SK-N-MC (cell line): ENCODE measurements around the gene MME.

Source experiments
- DNase-seq: peaks from one replicate; pipeline ENCODE4 v3.0.0-alpha.2; 2011; ENCODE audit warnings: low read depth, low spot score
- H3K27ac ChIP-seq: fragments of 200-600 bp; sonication (generic); 2 replicates; pipeline ENCODE4 v1.5.1; 2016; ENCODE audit warnings: mixed run types
- H3K36me3 ChIP-seq: fragments of 200-600 bp; sonication (generic); 2 replicates; pipeline ENCODE4 v1.6.1; 2017; ENCODE audit warnings: antibody characterized with exemption, low read length, mixed read lengths; ENCODE audit not compliant: insufficient read depth
- H3K4me3 ChIP-seq: fragments of 200-600 bp; sonication (generic); 2 replicates; pipeline ENCODE4 v1.5.1; 2016
- H3K9ac ChIP-seq: fragments of 200-600 bp; sonication (generic); 2 replicates; pipeline ENCODE4 v1.8.0; 2017; ENCODE audit warnings: mixed run types, mixed read lengths; ENCODE audit not compliant: insufficient read length
- H3K9me3 ChIP-seq: fragments of 200-600 bp; sonication (generic); 2 replicates; pipeline ENCODE4 v1.6.1; 2017; ENCODE audit warnings: low read depth, mild to moderate bottlenecking, antibody characterized with exemption, low read length, moderate library complexity, mixed read lengths
- EZH2 ChIP-seq: fragments of 200-600 bp; sonication (generic); IDR thresholded peaks from one replicate; pipeline ENCODE4 v1.6.1; 2017; ENCODE audit warnings: antibody characterized with exemption
- FOXP2 ChIP-seq: optimal IDR thresholded peaks from 2 replicates; pipeline ENCODE3; 2011; ENCODE audit warnings: mild to moderate bottlenecking, moderate library complexity; ENCODE audit not compliant: insufficient read depth; ENCODE audit errors: extremely low read length, control extremely low read depth
- POLR2AphosphoS5 ChIP-seq: IDR thresholded peaks from 2 replicates; pipeline ENCODE4 v1.6.1; 2012; ENCODE audit warnings: mild to moderate bottlenecking, low read depth, low read length, borderline replicate concordance

The MME gene

DNA sequence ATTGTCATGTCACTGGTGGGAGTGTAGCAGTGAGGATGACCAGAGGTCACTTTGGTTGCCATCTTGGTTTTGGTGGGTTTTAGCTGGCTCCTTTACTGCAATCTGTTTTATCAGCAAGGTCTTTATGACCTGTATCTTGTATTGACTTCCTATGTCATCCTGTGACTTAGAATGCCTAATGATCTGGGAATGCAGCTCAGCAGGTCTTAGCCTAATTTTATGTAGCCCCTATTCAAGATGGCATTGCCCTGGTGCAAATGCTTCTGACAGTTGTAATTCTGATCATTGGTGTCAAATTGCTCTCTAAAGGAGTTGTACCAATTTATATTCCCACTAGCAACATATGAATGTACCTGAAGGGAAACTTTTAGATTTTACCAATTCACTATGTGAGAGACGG is 139.0 kb downstream of the MME start:
- H3K9me3 ChIP-seq = no peaks in the 10 kb centered on the region
- no peak overlapping the region for H3K27ac ChIP-seq
- TF ChIP-seq FOXP2 (no peak), POLR2AphosphoS5 (no peak), EZH2 (no peak)
- DNase-seq = no peak
- H3K9ac ChIP-seq = no peak overlapping the region
- no peaks in the 10 kb centered on the region for H3K36me3 ChIP-seq
- no peak overlapping the region for H3K4me3 ChIP-seq

DNA sequence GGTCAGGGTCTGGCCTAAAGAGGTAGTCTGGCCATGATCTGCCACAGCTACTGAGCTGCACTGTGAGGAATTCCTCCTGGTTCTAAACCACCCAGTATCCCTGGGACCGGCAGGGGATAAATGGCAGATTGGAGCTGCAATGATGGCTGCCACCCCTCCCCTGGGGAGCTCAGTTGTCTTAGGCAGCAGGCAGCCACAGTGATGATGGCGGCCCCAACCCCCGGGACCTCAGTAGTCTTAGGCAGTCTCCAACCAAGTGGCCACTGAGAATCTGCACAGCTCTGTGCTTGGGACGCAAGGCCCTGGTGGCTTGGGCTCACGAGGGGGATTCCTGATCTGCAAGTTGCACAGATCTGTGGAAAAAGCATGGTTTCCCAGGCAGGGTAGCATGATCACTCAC is 145.3 kb downstream of the MME start:
- Histone ChIP-seq H3K36me3 (no peaks in the 10 kb centered on the region), H3K9ac (no peak overlapping the region), H3K4me3 (no peak overlapping the region), H3K9me3 (no peaks in the 10 kb centered on the region), H3K27ac (no peak overlapping the region)
- TF ChIP-seq FOXP2 (no peak), EZH2 (no peak), POLR2AphosphoS5 (no peak)
- DNase-seq = no peak

DNA sequence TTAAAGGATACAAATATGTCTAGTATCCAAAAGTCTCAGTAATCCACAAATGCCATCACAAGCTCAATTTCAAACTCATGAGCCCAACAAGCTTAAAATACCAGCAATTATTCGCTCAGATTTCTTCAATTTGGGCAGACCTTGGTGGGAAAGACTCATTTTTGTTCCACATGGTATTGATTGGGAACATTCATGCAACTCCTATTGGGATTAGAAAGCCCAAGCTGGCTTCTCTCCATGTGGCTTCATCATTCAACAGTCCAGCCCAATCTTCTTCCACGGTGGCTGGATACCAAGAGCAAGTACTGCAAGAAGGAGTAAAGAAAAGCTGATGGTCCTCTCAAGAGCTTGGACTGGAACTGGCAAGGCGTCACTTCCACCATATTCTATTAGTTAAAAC is 147.0 kb downstream of the MME start:
- no peak for DNase-seq
- TF ChIP-seq EZH2 (no peak), POLR2AphosphoS5 (no peak), FOXP2 (no peak)

DNA sequence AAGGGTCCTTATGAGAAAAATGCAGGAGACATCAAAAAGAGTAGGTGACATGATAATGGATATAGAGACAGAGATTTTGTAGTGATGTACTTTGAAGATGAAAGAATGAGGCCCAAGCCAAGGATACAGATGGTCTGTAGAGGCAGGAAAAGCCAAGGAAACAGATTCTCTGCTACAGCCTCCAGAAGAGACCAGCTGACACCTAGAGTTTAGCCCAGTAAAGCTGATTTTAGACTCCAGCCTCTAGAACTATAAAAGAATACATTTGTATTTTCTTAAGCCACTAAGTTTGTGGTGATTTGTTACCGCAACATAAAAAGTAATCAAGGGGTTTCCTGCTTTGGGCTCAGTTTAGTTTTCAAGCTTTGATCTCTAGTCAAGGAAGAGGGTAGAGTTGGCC is 148.6 kb downstream of the MME start:
- no peaks in the 10 kb centered on the region for H3K36me3 ChIP-seq
- H3K9me3 ChIP-seq = no peaks in the 10 kb centered on the region
- no peak overlapping the region for H3K9ac ChIP-seq
- no peak overlapping the region for H3K4me3 ChIP-seq
- no peak for DNase-seq
- TF ChIP-seq FOXP2 (no peak), EZH2 (no peak), POLR2AphosphoS5 (no peak)
- no peak overlapping the region for H3K27ac ChIP-seq

More for the DNA sequence above, 147.0 kb downstream of the MME start:
- H3K36me3 ChIP-seq = no peaks in the 10 kb centered on the region
- no peak overlapping the region for H3K27ac ChIP-seq
- no peak overlapping the region for H3K9ac ChIP-seq
- H3K9me3 ChIP-seq = no peaks in the 10 kb centered on the region
- H3K4me3 ChIP-seq = no peak overlapping the region

DNA sequence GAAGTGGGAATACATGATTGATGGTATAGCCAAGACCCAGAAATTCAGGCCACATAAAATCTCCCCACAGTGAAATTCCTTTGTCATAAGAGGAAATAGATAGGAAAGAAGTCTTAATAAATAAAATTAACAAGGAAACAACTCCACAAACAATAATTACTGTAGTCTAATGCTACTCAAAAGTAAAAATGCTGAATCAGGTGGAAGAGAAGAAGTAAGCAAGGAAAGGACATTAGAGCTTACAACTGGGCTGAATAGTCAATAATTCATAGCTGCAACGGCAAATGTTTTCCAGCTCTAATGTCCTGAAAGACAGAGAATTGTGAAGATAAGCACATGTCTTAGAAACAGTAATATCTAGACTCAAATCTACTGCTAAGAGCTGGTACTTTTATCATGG is 149.0 kb downstream of the MME start:
- H3K4me3 ChIP-seq = no peak overlapping the region
- TF ChIP-seq POLR2AphosphoS5 (no peak), FOXP2 (no peak), EZH2 (no peak)
- DNase-seq = no peak
- no peaks in the 10 kb centered on the region for H3K36me3 ChIP-seq
- H3K9ac ChIP-seq = no peak overlapping the region
- no peaks in the 10 kb centered on the region for H3K9me3 ChIP-seq
- no peak overlapping the region for H3K27ac ChIP-seq

DNA sequence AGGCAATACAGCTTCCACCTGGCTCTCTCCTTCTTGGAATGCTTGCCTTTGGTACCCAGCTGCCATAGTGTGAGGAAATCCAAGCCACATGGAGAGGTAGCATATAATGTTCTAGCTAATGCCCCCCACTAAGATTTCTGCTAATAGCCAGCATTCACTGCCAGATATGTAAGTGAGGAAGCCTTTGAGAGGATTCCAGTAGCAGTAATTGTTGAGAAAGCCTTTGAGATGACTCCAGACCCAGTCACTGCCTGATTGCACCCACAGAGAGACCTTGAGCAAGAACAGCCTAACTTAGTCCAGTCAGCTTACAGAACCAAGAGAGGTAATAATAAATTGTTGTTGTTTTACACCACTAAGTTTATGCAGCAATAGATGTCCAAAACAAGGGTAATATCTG is 150.3 kb downstream of the MME start:
- Histone ChIP-seq H3K4me3 (no peak overlapping the region), H3K9me3 (no peaks in the 10 kb centered on the region), H3K36me3 (no peaks in the 10 kb centered on the region), H3K9ac (no peak overlapping the region), H3K27ac (no peak overlapping the region)
- no peak for DNase-seq
- TF ChIP-seq EZH2 = no peak
- no peak for TF ChIP-seq POLR2AphosphoS5
- TF ChIP-seq FOXP2 = no peak

DNA sequence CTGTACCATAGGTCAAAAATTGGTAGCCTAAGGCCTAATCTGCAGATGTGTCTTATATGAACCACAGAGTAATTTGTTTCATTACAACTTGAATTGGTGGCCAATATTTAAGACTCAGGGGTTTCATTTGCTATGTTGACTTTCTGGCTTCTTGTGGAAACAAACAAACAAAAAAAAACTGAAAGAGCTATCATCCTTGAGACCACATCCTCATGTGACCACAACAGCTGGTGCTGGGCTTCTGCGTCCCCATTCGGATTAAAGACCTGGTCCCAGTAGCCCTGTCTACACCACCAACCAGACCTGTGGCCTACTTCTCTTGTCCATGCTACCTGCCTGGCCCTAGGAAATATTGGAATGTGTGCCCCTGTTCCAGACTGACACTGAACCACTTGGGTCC is 151.7 kb downstream of the MME start:
- Histone ChIP-seq H3K4me3 (no peak overlapping the region), H3K9me3 (no peaks in the 10 kb centered on the region), H3K27ac (no peak overlapping the region), H3K9ac (no peak overlapping the region), H3K36me3 (no peaks in the 10 kb centered on the region)
- DNase-seq = no peak
- TF ChIP-seq POLR2AphosphoS5 (no peak), EZH2 (no peak), FOXP2 (no peak)

DNA sequence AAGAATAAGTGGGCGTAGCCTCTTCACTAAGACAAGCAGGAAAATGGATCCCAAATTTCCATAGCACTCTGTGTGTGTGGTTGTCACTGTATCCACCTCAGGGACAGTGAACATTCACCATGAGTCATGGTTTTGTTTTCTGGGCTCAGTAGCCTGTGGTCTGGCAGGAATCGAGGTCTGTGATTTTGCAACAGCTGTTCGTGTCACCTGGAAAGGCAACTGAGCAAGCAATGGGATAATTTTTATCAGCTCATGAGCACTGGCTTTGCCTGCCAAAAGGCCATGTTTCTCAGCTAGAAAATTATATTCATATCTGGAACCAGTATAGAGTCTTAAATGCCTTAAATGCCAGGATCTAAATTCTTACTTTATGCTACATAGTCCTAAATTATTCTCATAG is 152.5 kb downstream of the MME start:
- Histone ChIP-seq H3K9me3 (no peaks in the 10 kb centered on the region), H3K36me3 (no peaks in the 10 kb centered on the region), H3K27ac (no peak overlapping the region), H3K4me3 (no peak overlapping the region), H3K9ac (no peak overlapping the region)
- TF ChIP-seq POLR2AphosphoS5 (no peak), EZH2 (no peak), FOXP2 (no peak)
- DNase-seq = no peak

DNA sequence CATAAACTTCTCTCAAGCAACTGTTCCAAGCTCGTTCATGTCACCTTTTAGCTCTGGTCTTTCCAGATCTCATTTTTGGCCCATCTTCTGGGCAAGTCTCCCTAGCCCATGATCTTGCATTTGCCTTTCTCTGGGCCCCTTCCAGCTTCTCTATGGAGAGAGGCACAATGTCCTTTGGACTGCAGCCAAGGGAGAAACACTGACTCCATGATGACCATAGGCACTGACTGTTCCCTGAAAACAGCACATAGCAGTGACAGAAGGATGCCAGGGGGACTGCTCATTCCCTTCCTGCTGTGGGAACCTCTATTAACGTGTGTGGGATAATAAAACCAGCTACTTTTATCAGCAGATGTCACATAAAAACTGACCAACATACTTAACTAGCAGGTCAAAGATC is 153.1 kb downstream of the MME start:
- no peaks in the 10 kb centered on the region for H3K36me3 ChIP-seq
- H3K9me3 ChIP-seq = no peaks in the 10 kb centered on the region
- no peak for DNase-seq
- TF ChIP-seq FOXP2 = no peak
- TF ChIP-seq EZH2 = no peak
- TF ChIP-seq POLR2AphosphoS5 = no peak
- no peak overlapping the region for H3K27ac ChIP-seq
- no peak overlapping the region for H3K9ac ChIP-seq
- no peak overlapping the region for H3K4me3 ChIP-seq
